KMS-11 (cell line): ENCODE measurements around the gene PIK3CD.

Experiments used
- H2AFZ ChIP-seq: fragments of 200-600 bp; sonication (generic); 2 replicates; pipeline ENCODE4 v1.6.1; 2016; ENCODE audit warnings: antibody characterized with exemption, mixed run types, low read depth
- H3K27ac ChIP-seq: fragments of 200-600 bp; sonication (generic); 2 replicates; pipeline ENCODE4 v1.6.1; 2016; ENCODE audit warnings: mild to moderate bottlenecking, mixed run types
- H3K27me3 ChIP-seq: fragments of 200-600 bp; sonication (generic); 2 replicates; pipeline ENCODE4 v1.6.1; 2017; ENCODE audit warnings: mild to moderate bottlenecking, low read depth, mixed run types, moderate library complexity; ENCODE audit not compliant: insufficient read depth
- H3K36me3 ChIP-seq: fragments of 200-600 bp; sonication (generic); 2 replicates; pipeline ENCODE4 v1.6.1; 2017; ENCODE audit warnings: mild to moderate bottlenecking, mixed run types; ENCODE audit not compliant: insufficient read depth
- H3K4me1 ChIP-seq: fragments of 200-600 bp; sonication (generic); 2 replicates; pipeline ENCODE4 v1.6.1; 2016; ENCODE audit warnings: mild to moderate bottlenecking, low read depth, mixed run types; ENCODE audit not compliant: poor library complexity, severe bottlenecking
- H3K4me2 ChIP-seq: fragments of 200-600 bp; sonication (generic); 2 replicates; pipeline ENCODE4 v1.7.0; 2016; ENCODE audit warnings: mild to moderate bottlenecking, mixed run types
- H3K4me3 ChIP-seq: fragments of 200-600 bp; sonication (generic); IDR thresholded peaks from 2 replicates; pipeline ENCODE4 v1.6.1; 2017; ENCODE audit warnings: low read depth, low read length, mixed read lengths; ENCODE audit not compliant: insufficient read depth
- H3K79me2 ChIP-seq: fragments of 200-600 bp; sonication (generic); 2 replicates; pipeline ENCODE4 v1.6.1; 2016; ENCODE audit warnings: low read depth, mixed run types; ENCODE audit not compliant: insufficient read depth
- H3K9ac ChIP-seq: fragments of 200-600 bp; sonication (generic); 2 replicates; pipeline ENCODE4 v1.6.1; 2016; ENCODE audit warnings: mild to moderate bottlenecking, mixed run types
- H4K20me1 ChIP-seq: fragments of 200-600 bp; sonication (generic); 2 replicates; pipeline ENCODE4 v1.6.1; 2016; ENCODE audit warnings: mild to moderate bottlenecking, mixed run types; ENCODE audit not compliant: insufficient read depth
- TF ChIP-seq, protein P1 (sequence below): fragments of 200-600 bp; sonication (generic); conservative IDR thresholded peaks from 2 replicates; pipeline ENCODE4 v1.6.1; 2017; ENCODE audit warnings: low read depth, mild to moderate bottlenecking, antibody characterized with exemption, low read length, moderate library complexity, mixed read lengths

PIK3CD gene

DNA sequence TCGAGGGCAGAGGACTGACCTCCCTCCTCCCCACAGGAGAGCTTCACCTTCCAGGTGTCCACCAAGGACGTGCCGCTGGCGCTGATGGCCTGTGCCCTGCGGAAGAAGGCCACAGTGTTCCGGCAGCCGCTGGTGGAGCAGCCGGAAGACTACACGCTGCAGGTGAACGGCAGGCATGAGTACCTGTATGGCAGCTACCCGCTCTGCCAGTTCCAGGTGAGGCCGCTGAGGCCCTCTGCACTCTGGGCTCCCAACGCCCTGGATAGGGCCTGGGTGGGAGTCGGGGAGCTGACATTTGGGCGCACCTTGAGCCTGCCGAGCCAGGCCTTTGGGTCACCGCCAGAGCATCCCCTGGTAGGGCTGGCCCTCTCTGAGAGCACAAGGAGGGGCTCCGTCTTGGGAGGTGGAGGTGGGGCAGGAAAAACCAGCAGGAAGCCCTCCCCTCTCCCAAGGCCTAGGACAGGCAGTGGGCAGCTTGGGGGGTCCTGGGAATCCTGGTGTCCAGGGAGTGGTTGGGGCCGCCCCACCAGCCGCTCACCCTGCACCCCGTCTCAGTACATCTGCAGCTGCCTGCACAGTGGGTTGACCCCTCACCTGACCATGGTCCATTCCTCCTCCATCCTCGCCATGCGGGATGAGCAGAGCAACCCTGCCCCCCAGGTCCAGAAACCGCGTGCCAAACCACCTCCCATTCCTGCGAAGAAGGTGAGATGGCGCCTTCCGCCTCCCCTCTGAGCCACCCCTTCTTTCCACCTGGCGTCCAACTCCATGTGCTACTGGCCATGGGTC lies 65.1 kb downstream of the PIK3CD start:
- Histone ChIP-seq H3K27ac (no peak overlapping the region), H4K20me1 (no peaks in the 10 kb centered on the region), H3K4me2 (no peak overlapping the region), H3K4me3 (no peak overlapping the region), H3K4me1 (peaks cover 4% of the 10 kb centered on the region), H2AFZ (no peak overlapping the region), H3K79me2 (no peaks in the 10 kb centered on the region), H3K27me3 (no peaks in the 10 kb centered on the region), H3K36me3 (no peaks in the 10 kb centered on the region), H3K9ac (no peak overlapping the region)
- TF ChIP-seq, protein P1, sequence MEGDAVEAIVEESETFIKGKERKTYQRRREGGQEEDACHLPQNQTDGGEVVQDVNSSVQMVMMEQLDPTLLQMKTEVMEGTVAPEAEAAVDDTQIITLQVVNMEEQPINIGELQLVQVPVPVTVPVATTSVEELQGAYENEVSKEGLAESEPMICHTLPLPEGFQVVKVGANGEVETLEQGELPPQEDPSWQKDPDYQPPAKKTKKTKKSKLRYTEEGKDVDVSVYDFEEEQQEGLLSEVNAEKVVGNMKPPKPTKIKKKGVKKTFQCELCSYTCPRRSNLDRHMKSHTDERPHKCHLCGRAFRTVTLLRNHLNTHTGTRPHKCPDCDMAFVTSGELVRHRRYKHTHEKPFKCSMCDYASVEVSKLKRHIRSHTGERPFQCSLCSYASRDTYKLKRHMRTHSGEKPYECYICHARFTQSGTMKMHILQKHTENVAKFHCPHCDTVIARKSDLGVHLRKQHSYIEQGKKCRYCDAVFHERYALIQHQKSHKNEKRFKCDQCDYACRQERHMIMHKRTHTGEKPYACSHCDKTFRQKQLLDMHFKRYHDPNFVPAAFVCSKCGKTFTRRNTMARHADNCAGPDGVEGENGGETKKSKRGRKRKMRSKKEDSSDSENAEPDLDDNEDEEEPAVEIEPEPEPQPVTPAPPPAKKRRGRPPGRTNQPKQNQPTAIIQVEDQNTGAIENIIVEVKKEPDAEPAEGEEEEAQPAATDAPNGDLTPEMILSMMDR = no peak

DNA sequence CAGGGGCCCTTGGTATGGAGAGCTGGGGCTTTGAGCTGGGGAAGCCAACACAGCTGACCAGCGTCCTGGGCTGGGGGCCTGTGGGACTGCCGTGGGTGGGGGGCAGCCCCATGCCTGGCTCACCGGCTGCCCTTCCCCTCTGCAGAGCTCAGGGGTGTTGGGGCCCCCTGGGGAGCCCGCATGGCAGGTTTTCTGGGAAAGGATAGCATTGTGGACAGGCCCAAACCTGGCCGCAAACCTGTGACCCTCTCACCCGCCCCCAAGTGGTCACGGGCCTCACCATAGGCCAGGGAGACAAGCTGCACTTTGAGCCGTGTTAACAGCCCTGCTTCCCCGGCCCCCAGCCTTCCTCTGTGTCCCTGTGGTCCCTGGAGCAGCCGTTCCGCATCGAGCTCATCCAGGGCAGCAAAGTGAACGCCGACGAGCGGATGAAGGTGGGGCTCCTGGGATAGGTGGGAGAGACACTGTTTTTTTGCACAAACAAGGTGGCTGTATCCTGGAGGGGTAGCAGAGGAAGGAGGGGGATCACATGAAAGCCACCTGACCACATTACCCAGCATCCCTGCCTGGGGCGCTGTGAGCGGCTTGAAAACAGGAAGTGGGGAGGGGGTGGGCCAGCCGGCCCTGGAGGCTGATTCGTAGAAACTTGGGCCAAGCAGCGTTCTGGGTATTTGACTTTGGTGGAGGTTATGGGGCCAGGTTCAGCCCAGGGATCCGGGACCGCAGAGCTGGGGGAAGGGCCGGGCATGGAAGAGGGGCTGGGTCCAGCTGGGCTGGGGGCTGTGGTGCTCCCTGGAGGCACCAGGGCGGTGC lies 65.9 kb downstream of the PIK3CD start:
- Histone ChIP-seq H3K36me3 (no peaks in the 10 kb centered on the region), H3K4me3 (no peak overlapping the region), H3K9ac (no peak overlapping the region), H3K27ac (no peak overlapping the region), H2AFZ (no peak overlapping the region), H3K79me2 (no peaks in the 10 kb centered on the region), H3K4me2 (no peak overlapping the region), H3K27me3 (no peaks in the 10 kb centered on the region), H3K4me1 (peaks cover 5% of the 10 kb centered on the region), H4K20me1 (no peaks in the 10 kb centered on the region)
- TF ChIP-seq, protein P1 = no peak

DNA sequence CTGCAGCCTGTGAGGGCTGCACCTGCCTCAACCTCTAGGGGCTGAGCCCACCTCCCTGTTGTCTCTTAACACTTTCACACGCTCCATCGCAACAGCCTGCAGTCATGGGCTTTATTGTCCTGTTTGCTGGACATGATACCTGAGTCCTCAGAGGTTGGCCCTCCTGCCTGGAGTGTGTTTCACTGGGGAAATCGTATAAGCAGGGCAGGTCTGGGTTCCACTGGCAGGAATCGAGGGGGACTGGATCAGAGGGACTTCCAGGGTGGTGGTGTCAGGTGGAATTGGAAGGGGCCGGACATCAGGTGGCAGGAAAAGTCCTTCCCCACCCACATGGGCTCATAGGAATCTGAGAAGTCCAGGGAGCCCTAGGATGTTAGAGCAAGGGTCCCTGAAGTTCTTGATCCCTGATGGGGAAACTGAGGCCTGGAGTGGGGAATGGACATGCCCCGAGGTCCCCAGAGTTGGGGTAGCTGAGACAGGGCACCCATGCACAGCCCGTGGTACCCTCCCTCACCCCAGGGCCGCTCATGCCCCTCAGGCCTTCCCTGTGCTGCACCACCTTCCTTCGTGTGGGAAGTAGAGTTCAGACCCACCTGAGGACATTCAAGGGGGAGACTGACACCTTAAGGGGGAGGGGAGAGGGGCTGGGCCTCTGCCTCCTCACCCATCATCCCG lies 66.6 kb downstream of the PIK3CD start:
- TF ChIP-seq, protein P1 = no peak
- Histone ChIP-seq H3K4me3 (no peak overlapping the region), H3K27ac (no peak overlapping the region), H3K79me2 (no peaks in the 10 kb centered on the region), H3K27me3 (no peaks in the 10 kb centered on the region), H3K4me2 (no peak overlapping the region), H4K20me1 (no peaks in the 10 kb centered on the region), H3K9ac (no peak overlapping the region), H2AFZ (no peak overlapping the region), H3K4me1 (peaks cover 5% of the 10 kb centered on the region), H3K36me3 (no peaks in the 10 kb centered on the region)

DNA sequence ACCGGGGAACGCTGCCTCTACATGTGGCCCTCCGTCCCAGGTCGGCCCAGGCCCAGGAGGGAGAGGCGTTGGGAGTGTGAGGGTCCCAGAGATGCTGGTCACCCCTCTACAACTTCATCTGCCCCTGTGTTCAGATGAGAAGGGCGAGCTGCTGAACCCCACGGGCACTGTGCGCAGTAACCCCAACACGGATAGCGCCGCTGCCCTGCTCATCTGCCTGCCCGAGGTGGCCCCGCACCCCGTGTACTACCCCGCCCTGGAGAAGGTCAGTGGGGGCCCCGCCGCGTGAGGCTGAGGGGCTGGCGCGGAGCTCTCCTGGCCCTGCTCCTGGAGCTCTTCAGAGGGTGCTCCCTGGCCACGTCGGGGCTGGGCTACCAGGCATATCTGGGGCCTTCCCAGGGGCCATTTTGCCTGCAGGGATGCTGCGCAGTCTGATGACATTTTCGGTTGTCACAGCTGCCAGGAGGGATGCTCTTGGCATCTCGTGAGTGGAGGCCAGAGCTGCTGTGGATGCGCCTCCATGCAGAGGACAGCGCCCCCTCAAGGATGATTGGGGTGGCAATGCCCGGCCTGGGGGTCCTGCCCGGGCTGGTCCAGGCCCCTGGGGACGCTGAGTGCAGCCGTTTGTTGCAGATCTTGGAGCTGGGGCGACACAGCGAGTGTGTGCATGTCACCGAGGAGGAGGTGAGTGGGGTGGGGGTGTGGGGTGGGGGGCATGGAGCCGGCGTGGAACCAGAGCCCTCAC lies 68.6 kb downstream of the PIK3CD start:
- Histone ChIP-seq H2AFZ (no peak overlapping the region), H3K9ac (no peak overlapping the region)

More for the DNA sequence above, 68.6 kb downstream of the PIK3CD start:
- Histone ChIP-seq H3K4me3 (no peak overlapping the region), H4K20me1 (no peaks in the 10 kb centered on the region), H3K36me3 (no peaks in the 10 kb centered on the region), H3K27ac (no peak overlapping the region), H3K27me3 (no peaks in the 10 kb centered on the region), H3K4me2 (no peak overlapping the region), H3K4me1 (peaks cover 5% of the 10 kb centered on the region), H3K79me2 (no peaks in the 10 kb centered on the region)
- TF ChIP-seq, protein P1 = no peak; the same call in 1 of the 2 replicates
